ENCODE measurements around the gene CNTF.

Gene CNTF

DNA sequence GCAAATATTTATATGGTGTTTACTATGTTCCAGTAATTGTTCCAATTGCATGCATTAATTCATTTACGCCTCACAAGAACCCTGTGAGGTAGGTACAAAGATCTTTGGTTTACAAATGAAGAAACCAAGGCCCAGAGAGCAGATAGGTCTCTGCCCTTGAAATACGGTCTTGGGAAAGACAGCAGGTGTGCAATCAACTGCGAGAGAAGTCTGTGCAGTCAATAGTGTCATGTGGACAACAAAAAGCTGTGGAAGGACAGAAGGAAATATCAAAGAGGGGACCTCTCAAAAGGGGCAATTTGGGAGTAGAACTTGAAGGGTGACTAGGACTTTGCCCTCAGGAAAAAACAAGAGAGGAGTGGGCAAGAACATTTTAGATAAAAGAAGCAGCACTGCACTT, 8.9 kb downstream of the CNTF start:
- Histone ChIP-seq H3K79me1 (ENCODE audit: low read length) (no peaks in the 10 kb centered on the region), H4K91ac (ENCODE audit: low read depth, low read length) (no peak overlapping the region), H3K4me1 (ENCODE audit: control insufficient read depth in 1 of 2, insufficient read depth in 2 of 2, low read length in 2 of 2) (no peaks in the 10 kb centered on the region), H3K4me3 (ENCODE audit: low read depth, low read length) (no peak overlapping the region), H3K23ac (ENCODE audit: low read length) (no peak overlapping the region), H4K12ac (ENCODE audit: low read depth, low read length) (no peak overlapping the region), H2BK12ac (ENCODE audit: low read length) (no peak overlapping the region), H3K14ac (ENCODE audit: low read length) (no peak overlapping the region), H3K9me3 (ENCODE audit: insufficient read depth, low read depth, low read length) (no peaks in the 10 kb centered on the region), H3K9ac (ENCODE audit: low read length) (no peak overlapping the region), H3K79me2 (ENCODE audit: control insufficient read depth, insufficient read depth, low read length, poor library complexity) (no peaks in the 10 kb centered on the region), H2BK120ac (ENCODE audit: insufficient read depth, low read length, poor library complexity) (no peak overlapping the region), H3K36me3 (ENCODE audit: control insufficient read depth in 1 of 2, insufficient read depth in 2 of 2, low read length in 2 of 2) (peaks cover 3 to 5% of the 10 kb centered on the region in 2 experiments), H2BK5ac (ENCODE audit: low read depth, low read length, poor library complexity) (no peak overlapping the region), H4K8ac (ENCODE audit: low read depth, low read length) (no peak overlapping the region), H3K4ac (ENCODE audit: low read depth, low read length) (no peak overlapping the region), H3K27me3 (ENCODE audit: insufficient read depth, low read length) (no peaks in the 10 kb centered on the region), H3K18ac (ENCODE audit: low read length) (no peak overlapping the region), H3K27ac (ENCODE audit: low read depth, low read length) (no peak overlapping the region), H3K4me2 (ENCODE audit: low read length) (no peak overlapping the region), H2AFZ (ENCODE audit: insufficient read depth, low read length, poor library complexity) (no peak overlapping the region), H2AK5ac (ENCODE audit: low read length) (no peak overlapping the region)
- DNase-seq = no peak
- no CpG with 5 or more reads among the region's 3 CpGs for WGBS (ENCODE audit: extremely low coverage, insufficient coverage, insufficient read length)

- Histone ChIP-seq H3K27me3 (ENCODE audit: insufficient read depth, low read length) (no peaks in the 10 kb centered on the region), H2BK120ac (ENCODE audit: insufficient read depth, low read length, poor library complexity) (no peak overlapping the region), H2BK5ac (ENCODE audit: low read depth, low read length, poor library complexity) (no peak overlapping the region), H4K91ac (ENCODE audit: low read depth, low read length) (no peak overlapping the region), H3K4me3 (ENCODE audit: low read depth, low read length) (no peak overlapping the region), H3K9me3 (ENCODE audit: insufficient read depth, low read depth, low read length) (no peaks in the 10 kb centered on the region), H3K4ac (ENCODE audit: low read depth, low read length) (no peak overlapping the region), H3K23ac (ENCODE audit: low read length) (no peak overlapping the region), H3K18ac (ENCODE audit: low read length) (no peak overlapping the region), H3K4me2 (ENCODE audit: low read length) (no peak overlapping the region), H4K8ac (ENCODE audit: low read depth, low read length) (no peak overlapping the region), H3K14ac (ENCODE audit: low read length) (no peak overlapping the region), H2AFZ (ENCODE audit: insufficient read depth, low read length, poor library complexity) (no peak overlapping the region), H2BK12ac (ENCODE audit: low read length) (no peak overlapping the region), H3K79me1 (ENCODE audit: low read length) (no peaks in the 10 kb centered on the region), H4K12ac (ENCODE audit: low read depth, low read length) (no peak overlapping the region), H3K4me1 (ENCODE audit: control insufficient read depth in 1 of 2, insufficient read depth in 2 of 2, low read length in 2 of 2) (no peaks in the 10 kb centered on the region), H3K36me3 (ENCODE audit: control insufficient read depth in 1 of 2, insufficient read depth in 2 of 2, low read length in 2 of 2) (peaks cover 3 to 5% of the 10 kb centered on the region in 2 experiments), H3K79me2 (ENCODE audit: control insufficient read depth, insufficient read depth, low read length, poor library complexity) (no peaks in the 10 kb centered on the region), H3K27ac (ENCODE audit: low read depth, low read length) (no peak overlapping the region), H3K9ac (ENCODE audit: low read length) (no peak overlapping the region), H2AK5ac (ENCODE audit: low read length) (no peak overlapping the region)
- no CpG with 5 or more reads among the region's 1 CpG for WGBS (ENCODE audit: extremely low coverage, insufficient coverage, insufficient read length)
- no peak for DNase-seq
Observed at GRCh38 chr11:58632510-58632909, 10.0 kb downstream of the CNTF start.

- Histone ChIP-seq H3K4me3 (ENCODE audit: low read depth, low read length) (no peak overlapping the region), H2BK5ac (ENCODE audit: low read depth, low read length, poor library complexity) (no peak overlapping the region), H4K91ac (ENCODE audit: low read depth, low read length) (no peak overlapping the region), H3K18ac (ENCODE audit: low read length) (no peak overlapping the region), H3K79me1 (ENCODE audit: low read length) (no peaks in the 10 kb centered on the region), H3K23ac (ENCODE audit: low read length) (no peak overlapping the region), H2AFZ (ENCODE audit: insufficient read depth, low read length, poor library complexity) (no peak overlapping the region), H2BK120ac (ENCODE audit: insufficient read depth, low read length, poor library complexity) (no peak overlapping the region), H3K9me3 (ENCODE audit: insufficient read depth, low read depth, low read length) (peaks cover 2% of the 10 kb centered on the region), H2AK5ac (ENCODE audit: low read length) (no peak overlapping the region), H3K14ac (ENCODE audit: low read length) (no peak overlapping the region), H3K4ac (ENCODE audit: low read depth, low read length) (no peak overlapping the region), H2BK12ac (ENCODE audit: low read length) (no peak overlapping the region), H3K27me3 (ENCODE audit: insufficient read depth, low read length) (no peaks in the 10 kb centered on the region), H4K12ac (ENCODE audit: low read depth, low read length) (no peak overlapping the region), H4K8ac (ENCODE audit: low read depth, low read length) (no peak overlapping the region), H3K4me2 (ENCODE audit: low read length) (no peak overlapping the region), H3K79me2 (ENCODE audit: control insufficient read depth, insufficient read depth, low read length, poor library complexity) (no peaks in the 10 kb centered on the region), H3K4me1 (ENCODE audit: control insufficient read depth in 1 of 2, insufficient read depth in 2 of 2, low read length in 2 of 2) (no peaks in the 10 kb centered on the region), H3K27ac (ENCODE audit: low read depth, low read length) (no peak overlapping the region), H3K36me3 (ENCODE audit: control insufficient read depth in 1 of 2, insufficient read depth in 2 of 2, low read length in 2 of 2) (no peaks in the 10 kb centered on the region), H3K9ac (ENCODE audit: low read length) (no peak overlapping the region)
- DNase-seq = no peak
- WGBS (ENCODE audit: extremely low coverage, insufficient coverage, insufficient read length) = no CpG with 5 or more reads among the region's 3 CpGs
Observed at GRCh38 chr11:58636587-58636986, 14.1 kb downstream of the CNTF start.

- no peak overlapping the region for H3K23ac ChIP-seq (ENCODE audit: low read length)
- H4K8ac ChIP-seq (ENCODE audit: low read depth, low read length) = no peak overlapping the region
- H3K4ac ChIP-seq (ENCODE audit: low read depth, low read length) = no peak overlapping the region
- H2AK5ac ChIP-seq (ENCODE audit: low read length) = no peak overlapping the region
- H3K14ac ChIP-seq (ENCODE audit: low read length) = no peak overlapping the region
- no CpG with 5 or more reads among the region's 2 CpGs for WGBS (ENCODE audit: extremely low coverage, insufficient coverage, insufficient read length)
- no peak overlapping the region for H2BK120ac ChIP-seq (ENCODE audit: insufficient read depth, low read length, poor library complexity)
- no peak overlapping the region for H4K91ac ChIP-seq (ENCODE audit: low read depth, low read length)
- H3K4me2 ChIP-seq (ENCODE audit: low read length) = no peak overlapping the region
- H3K79me2 ChIP-seq (ENCODE audit: control insufficient read depth, insufficient read depth, low read length, poor library complexity) = no peaks in the 10 kb centered on the region
- H4K12ac ChIP-seq (ENCODE audit: low read depth, low read length) = no peak overlapping the region
- H3K4me1 ChIP-seq (ENCODE audit: control insufficient read depth in 1 of 2, insufficient read depth in 2 of 2, low read length in 2 of 2) = no peaks in the 10 kb centered on the region
- no peak overlapping the region for H3K4me3 ChIP-seq (ENCODE audit: low read depth, low read length)
- no peak overlapping the region for H3K9ac ChIP-seq (ENCODE audit: low read length)
- no peak overlapping the region for H3K18ac ChIP-seq (ENCODE audit: low read length)
- H3K36me3 ChIP-seq (ENCODE audit: control insufficient read depth in 1 of 2, insufficient read depth in 2 of 2, low read length in 2 of 2) = no peaks in the 10 kb centered on the region
- no peaks in the 10 kb centered on the region for H3K27me3 ChIP-seq (ENCODE audit: insufficient read depth, low read length)
- DNase-seq = no peak
- no peak overlapping the region for H2AFZ ChIP-seq (ENCODE audit: insufficient read depth, low read length, poor library complexity)
- no peak overlapping the region for H2BK12ac ChIP-seq (ENCODE audit: low read length)
- no peak overlapping the region for H2BK5ac ChIP-seq (ENCODE audit: low read depth, low read length, poor library complexity)
- H3K79me1 ChIP-seq (ENCODE audit: low read length) = no peaks in the 10 kb centered on the region
- no peak overlapping the region for H3K27ac ChIP-seq (ENCODE audit: low read depth, low read length)
- H3K9me3 ChIP-seq (ENCODE audit: insufficient read depth, low read depth, low read length) = peaks cover 2% of the 10 kb centered on the region
Observed at GRCh38 chr11:58637371-58637770, 14.9 kb downstream of the CNTF start.
